Glomerular visceral epithelial cell (primary cell): ENCODE results near the gene ABCA6.
"Not testable (repeated sequence)": the region's sequence is repeated elsewhere in the genome, so short reads cannot be mapped to it uniquely, and the experiment has no call there.

Source experiments
- DNase-seq: peaks from one replicate; pipeline ENCODE4 v3.0.0-alpha.2; 2016; ENCODE audit errors: extremely low spot score

Gene ABCA6

DNA sequence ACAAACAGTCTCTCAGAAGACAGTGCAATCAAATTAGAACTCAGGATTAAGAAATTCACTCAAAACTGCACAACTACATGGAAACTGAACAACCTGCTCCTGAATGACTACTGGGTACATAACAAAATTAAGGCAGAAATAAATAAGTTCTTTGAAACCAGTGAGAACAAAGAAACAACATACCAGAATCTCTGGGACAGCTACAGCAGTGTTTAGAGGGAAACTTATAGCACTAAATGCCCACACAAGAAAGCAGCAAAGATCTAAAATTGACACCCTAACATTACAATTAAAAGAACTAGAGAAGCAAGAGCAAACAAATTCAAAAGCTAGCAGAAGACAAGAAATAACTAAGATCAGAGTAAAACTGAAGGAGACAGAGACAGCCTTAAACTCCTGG, 68.3 kb downstream of the ABCA6 start:
- DNase-seq = not testable (repeated sequence)

- DNase-seq = not testable (repeated sequence)
These were observed 68.9 kb downstream of the ABCA6 start for GRCh38 chr17:69072803-69073256.

DNA sequence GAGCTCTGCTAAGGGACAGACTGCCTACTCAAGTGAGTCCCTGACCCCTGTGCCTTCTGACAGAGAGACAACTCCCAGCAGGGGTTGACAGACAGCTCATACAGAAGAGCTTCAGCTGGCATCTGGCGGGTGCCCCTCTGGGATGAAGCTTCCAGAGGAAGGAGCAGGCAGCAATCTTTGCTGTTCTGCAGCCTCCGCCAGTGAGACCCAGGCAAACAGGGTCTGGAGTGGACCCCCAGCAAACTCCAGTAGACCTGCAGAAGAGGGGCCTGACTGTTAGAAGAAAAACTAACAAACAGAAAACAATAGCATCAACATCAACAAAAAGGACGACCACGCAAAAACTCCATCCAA, 70.5 kb downstream of the ABCA6 start:
- DNase-seq = not testable (repeated sequence)

- DNase-seq = not testable (repeated sequence)
These were observed 71.1 kb downstream of the ABCA6 start for GRCh38 chr17:69070378-69071232.

DNA sequence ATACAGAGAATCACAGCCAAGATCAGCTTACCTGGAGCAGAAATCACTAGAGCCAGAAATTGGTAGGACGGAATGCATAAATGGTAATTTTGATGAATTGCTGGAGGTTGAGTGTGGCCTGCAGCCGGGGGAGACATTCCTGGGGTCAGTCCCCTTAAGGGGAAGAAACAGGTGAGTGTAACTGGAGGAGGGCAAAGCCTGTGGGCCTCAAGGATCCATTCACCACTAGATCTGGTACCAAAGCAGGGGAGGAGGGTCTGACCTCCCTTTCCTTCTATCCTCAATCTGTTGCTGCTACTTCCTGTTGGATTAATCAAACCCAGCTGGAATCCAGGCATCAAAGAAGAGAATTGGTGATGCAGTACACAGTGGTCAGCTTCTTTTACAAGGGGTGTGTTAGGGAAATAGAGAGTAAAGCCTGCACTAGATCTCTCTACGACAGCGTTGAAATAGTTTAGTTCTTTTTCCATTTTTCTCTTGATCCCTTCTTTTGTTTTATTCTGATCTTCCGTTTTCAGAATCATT, 72.4 kb downstream of the ABCA6 start:
- DNase-seq = no peak

GRCh38 chr17:69067274-69068047, 74.2 kb downstream of the ABCA6 start:
- no peak for DNase-seq

GRCh38 chr17:69066482-69066881, 75.2 kb downstream of the ABCA6 start:
- no peak for DNase-seq

GRCh38 chr17:69065113-69065512, 76.6 kb downstream of the ABCA6 start:
- DNase-seq = no peak

DNA sequence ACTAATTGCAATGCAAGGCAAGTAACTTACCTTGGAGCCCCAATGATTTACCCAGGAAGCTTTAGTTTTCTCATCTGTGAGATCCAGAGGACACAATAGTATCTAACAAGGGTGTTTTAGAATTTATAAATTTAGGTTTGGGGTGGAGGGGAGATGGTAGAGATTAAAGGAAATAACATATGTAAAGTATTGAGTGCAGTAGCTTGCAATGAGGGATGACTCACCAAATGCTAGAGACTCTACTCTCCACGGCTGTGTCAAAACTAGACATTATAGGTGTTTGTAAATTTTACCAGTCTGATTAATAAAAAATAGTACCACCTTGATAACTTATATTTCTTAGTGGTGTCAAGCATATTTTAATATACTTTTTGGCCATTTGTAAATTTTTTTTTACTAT, 77.2 kb downstream of the ABCA6 start:
- DNase-seq = no peak

DNA sequence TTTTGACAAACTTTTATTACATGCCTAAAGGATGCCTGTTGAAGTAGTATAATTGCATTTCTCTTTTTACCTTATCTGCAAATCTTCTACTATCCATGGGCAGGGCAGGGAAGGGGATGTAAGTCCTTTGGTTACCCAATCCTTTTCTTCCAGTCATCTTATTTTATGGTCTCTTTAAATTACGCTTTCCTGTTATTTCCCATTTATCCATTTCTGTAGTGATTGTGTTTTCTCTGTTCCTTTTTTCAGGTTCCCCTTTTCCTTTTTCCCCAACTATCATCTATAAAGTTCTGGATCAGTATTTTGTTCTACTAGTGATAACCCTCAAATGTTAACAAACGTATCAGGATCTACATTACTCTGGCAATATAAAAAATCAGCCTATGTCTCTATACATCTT, 77.7 kb downstream of the ABCA6 start:
- DNase-seq = no peak

GRCh38 chr17:69062860-69063581, 78.7 kb downstream of the ABCA6 start:
- no peak for DNase-seq

- DNase-seq = no peak
These were observed 79.8 kb downstream of the ABCA6 start for GRCh38 chr17:69061721-69062556.

DNA sequence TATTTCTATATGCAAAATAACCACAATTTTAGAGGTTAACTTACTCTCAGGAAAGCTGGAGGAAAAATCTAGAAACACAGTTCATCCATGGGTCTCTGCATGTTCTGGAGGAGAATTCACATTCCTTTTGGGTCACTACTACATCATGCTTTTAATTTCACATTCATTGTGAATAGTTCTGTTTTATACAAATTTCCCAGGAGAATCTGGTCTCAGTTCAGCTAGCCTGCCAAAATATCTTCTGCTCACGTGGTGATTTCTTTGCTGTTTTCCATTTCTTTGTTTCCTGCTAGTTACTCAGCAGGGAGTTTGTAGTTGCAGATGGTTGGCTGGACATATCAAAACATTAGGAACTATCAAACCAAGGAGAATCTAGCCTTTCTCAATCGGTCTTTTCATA, 80.9 kb downstream of the ABCA6 start, which contains the start of gene ABCA9:
Gene ABCA9 (minus strand): TSS at position 106 of the 400 bp plus-strand sequence. CDS start 9,801 bp downstream, outside the sequence.
- no peak for DNase-seq

DNA sequence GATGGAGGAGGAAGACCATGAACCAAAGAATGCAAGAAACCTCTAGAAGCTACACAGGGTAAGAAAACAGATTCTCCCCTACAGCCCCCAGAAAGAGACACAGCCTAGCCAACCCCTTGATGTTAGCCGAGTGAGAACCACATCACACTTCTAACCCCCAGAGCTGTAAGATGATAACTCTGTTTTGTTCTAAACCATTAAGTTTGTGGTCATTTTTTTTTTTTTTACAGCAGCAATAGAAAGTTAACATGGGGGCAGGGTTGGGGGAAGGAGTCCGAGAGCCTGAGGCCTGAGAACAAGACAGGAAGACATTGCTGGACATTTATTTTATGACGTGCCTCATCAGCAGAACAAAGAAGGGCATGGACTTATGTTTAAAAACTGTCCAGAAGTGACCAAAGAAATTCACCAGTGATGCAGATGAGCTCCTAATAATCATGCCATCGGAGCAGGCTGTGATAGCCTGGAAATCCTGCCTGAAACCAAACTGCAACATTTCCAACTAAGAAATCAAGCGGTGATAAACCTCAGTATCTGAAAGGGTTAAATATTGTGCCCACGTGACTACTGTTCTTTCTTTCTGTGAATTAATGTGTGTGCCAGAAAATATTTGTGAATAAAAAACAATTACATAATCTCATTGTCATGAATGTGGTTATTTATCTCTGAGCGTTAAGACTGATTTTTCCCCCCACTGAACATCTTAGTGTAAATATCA, 82.1 kb downstream of the ABCA6 start:
- DNase-seq = no peak

- DNase-seq = no peak
These were observed 83.5 kb downstream of the ABCA6 start for GRCh38 chr17:69058165-69058564.

DNA sequence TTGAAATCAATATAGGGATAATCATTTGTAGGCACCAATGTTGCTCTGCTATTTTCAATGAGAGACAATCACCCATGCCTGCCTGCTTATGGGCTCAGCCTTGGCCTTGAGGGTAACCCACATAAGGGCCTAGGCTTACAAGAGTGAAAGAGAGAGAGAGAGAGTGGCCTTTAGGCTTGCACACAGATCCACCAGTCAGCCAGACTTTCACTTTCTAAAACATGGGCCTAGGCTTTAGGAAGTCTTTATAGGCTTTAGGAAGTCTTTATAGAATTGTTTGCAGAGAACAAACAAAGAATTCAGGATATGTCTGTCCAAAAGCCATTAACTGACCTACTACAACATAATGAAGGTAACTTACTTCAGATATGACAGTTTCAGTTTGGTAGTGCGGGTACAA, 84.4 kb downstream of the ABCA6 start:
- no peak for DNase-seq

GRCh38 chr17:69056179-69056823, 85.4 kb downstream of the ABCA6 start:
- no peak for DNase-seq

GRCh38 chr17:69055334-69055733, 86.4 kb downstream of the ABCA6 start:
- DNase-seq = no peak

DNA sequence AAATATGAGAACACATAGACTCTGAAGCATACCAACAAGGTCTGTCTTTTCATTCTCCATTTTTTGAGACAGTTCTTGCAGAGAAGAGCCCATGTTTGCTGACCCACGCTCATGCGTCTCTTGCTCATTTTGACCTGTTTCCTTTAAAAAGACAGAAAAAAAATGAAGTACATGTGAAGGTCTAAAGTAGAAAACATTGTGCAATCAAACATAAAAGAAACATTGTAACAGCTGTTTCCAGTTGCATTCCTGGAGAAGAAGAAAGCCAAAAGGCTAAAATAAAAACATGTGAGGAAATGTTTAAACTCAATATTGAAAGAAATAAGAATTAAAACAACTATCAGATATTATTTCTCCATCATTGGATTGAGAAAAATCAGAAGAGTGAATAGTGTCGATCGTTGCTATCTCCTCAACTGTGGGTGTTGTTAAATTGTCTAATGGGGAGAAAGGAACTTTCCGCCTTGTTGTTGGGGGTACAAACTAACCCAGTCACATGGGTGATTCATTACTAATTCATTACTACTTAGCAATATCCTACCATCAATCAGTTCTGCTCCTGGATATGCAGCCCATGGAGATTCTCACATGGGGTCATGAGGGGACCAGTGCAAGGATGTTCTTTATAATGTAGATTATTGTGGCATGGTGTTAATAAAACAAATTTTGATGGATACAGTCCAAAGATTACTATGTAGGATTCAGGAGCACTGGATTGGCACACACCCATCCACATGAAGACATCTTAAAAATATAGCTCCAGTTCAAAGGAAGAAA, 90.5 kb downstream of the ABCA6 start:
- no peak for DNase-seq
